ENCODE measurements around the gene MAP3K7. TPM values are rescaled to one million over a fixed set of nuclear protein-coding genes. Genes with fewer than 3 reads are reported as not detected.
"Not testable (repeated sequence)": the region's sequence is repeated elsewhere in the genome, so short reads cannot be mapped to it uniquely, and the experiment has no call there.

Gene MAP3K7
- total and polyA plus RNA-seq, 5 donors from 2014 or later = 21.1 to 27.9 (median 24.6) TPM

DNA sequence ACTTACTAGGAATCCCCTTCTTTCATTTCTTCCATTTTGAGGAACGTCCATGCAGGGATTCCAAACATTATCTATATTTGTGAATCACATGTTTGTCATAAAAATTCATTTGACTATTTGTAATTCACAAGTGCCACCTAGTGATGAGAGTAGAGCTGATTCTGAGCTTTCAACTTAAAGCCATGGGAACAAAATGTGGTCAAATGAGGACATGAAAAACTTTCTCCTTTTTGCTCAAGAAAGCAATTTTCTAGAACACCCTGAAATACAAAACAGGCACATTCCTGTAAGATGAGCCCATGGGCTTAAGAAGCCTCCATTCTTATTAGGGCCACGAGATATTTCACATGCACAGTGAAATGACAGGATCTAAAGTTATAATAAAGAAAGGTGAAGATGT is 12.3 kb downstream of the MAP3K7 start:
- Mint-ChIP-seq H3K27ac (no peak overlapping the region), H3K36me3 (peaks cover 6% of the 10 kb centered on the region), H3K27me3 (no peaks in the 10 kb centered on the region), H3K4me1 (peaks cover 17 to 33% (median 22%) of the 10 kb centered on the region in 4 donors), H3K4me3 (no peak overlapping the region), H3K9me3 (no peaks in the 10 kb centered on the region)
- H3K36me3 ChIP-seq (ENCODE audit: control insufficient read depth, insufficient read depth, low read length) = peaks cover 13% of the 10 kb centered on the region
- no peak overlapping the region for H3K27ac ChIP-seq (ENCODE audit: insufficient read depth, low read length, poor library complexity, severe bottlenecking)
- ATAC-seq (ENCODE audit: low read depth in 2 of 2) = no peak
- DNase-seq = peak in 1 of 3 donors; percentile 26
- no peaks in the 10 kb centered on the region for H3K27me3 ChIP-seq (ENCODE audit: control insufficient read depth, insufficient read depth, low read length)
- no peaks in the 10 kb centered on the region for H3K9me3 ChIP-seq (ENCODE audit: control insufficient read depth in 2 of 2, low read length in 2 of 2)
- no peak overlapping the region for H3K4me3 ChIP-seq (ENCODE audit: low read depth, low read length)
- peaks cover 4% of the 10 kb centered on the region for H3K4me1 ChIP-seq (ENCODE audit: control insufficient read depth, insufficient read depth, low read length, poor library complexity, severe bottlenecking)

DNA sequence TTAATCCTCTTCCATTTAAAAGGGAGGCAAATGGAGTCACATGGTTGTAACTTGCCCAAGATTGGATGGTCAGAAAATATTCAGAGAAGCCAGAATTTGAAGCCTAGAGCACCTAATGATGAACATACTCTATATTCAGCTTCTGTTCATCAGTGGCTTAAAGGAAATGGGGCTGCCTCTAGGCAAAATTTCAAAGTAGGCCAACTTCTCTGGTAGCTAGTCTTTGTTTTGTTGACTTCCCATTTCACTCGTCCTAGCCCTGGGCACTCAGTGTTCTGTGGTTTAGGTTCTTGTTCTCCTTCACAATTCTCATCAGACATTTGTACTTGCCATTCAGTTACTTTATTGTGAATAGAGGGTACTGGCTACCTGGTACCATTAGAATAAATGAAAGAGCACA is 13.2 kb downstream of the MAP3K7 start:
- Histone ChIP-seq H3K36me3 (ENCODE audit: control insufficient read depth, insufficient read depth, low read length) (peaks cover 17% of the 10 kb centered on the region), H3K27ac (ENCODE audit: insufficient read depth, low read length, poor library complexity, severe bottlenecking) (no peak overlapping the region), H3K4me1 (ENCODE audit: control insufficient read depth, insufficient read depth, low read length, poor library complexity, severe bottlenecking) (peaks cover 4% of the 10 kb centered on the region), H3K4me3 (ENCODE audit: low read depth, low read length) (no peak overlapping the region), H3K27me3 (ENCODE audit: control insufficient read depth, insufficient read depth, low read length) (no peaks in the 10 kb centered on the region), H3K9me3 (ENCODE audit: control insufficient read depth in 2 of 2, low read length in 2 of 2) (no peaks in the 10 kb centered on the region)
- peaks cover 14% of the 10 kb centered on the region for H3K36me3 Mint-ChIP-seq
- DNase-seq (no peak), ATAC-seq (ENCODE audit: low read depth in 2 of 2) (no peak)
- H3K4me3 Mint-ChIP-seq = no peak overlapping the region
- no peaks in the 10 kb centered on the region for H3K9me3 Mint-ChIP-seq
- no peaks in the 10 kb centered on the region for H3K27me3 Mint-ChIP-seq
- H3K27ac Mint-ChIP-seq = peak overlapping the region in 1 of 3 donors; percentile 6
- H3K4me1 Mint-ChIP-seq = peaks cover 8 to 27% (median 20%) of the 10 kb centered on the region in 4 donors

DNA sequence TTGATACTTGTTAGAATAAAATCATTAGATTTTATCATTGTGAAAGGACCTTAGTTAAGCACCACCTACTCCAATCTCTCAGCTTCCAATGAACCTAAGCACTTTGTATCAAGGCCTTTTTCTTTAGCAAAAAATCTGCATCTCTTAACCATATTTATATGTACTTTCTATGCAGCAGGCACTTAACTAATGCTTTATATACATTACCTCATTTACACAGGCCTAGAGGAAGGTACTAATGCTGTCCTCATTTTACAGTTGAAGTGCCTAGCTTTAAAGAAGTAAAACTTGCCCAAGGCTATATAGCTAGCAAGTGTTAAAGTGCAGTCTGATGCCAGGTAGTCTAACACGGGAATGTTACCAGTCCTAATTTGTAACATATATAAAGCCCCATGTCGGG is 14.0 kb downstream of the MAP3K7 start:
- Mint-ChIP-seq H3K9me3 (no peaks in the 10 kb centered on the region), H3K27me3 (no peaks in the 10 kb centered on the region), H3K27ac (no peak overlapping the region), H3K4me1 (peaks cover 8 to 26% (median 21%) of the 10 kb centered on the region in 4 donors), H3K4me3 (no peak overlapping the region), H3K36me3 (peaks cover 18% of the 10 kb centered on the region)
- Histone ChIP-seq H3K4me3 (ENCODE audit: low read depth, low read length) (no peak overlapping the region), H3K27ac (ENCODE audit: insufficient read depth, low read length, poor library complexity, severe bottlenecking) (no peak overlapping the region), H3K36me3 (ENCODE audit: control insufficient read depth, insufficient read depth, low read length) (peaks cover 21% of the 10 kb centered on the region), H3K4me1 (ENCODE audit: control insufficient read depth, insufficient read depth, low read length, poor library complexity, severe bottlenecking) (peaks cover 4% of the 10 kb centered on the region), H3K9me3 (ENCODE audit: control insufficient read depth in 2 of 2, low read length in 2 of 2) (no peaks in the 10 kb centered on the region), H3K27me3 (ENCODE audit: control insufficient read depth, insufficient read depth, low read length) (no peaks in the 10 kb centered on the region)
- ATAC-seq (ENCODE audit: low read depth in 2 of 2) (no peak), DNase-seq (no peak)

DNA sequence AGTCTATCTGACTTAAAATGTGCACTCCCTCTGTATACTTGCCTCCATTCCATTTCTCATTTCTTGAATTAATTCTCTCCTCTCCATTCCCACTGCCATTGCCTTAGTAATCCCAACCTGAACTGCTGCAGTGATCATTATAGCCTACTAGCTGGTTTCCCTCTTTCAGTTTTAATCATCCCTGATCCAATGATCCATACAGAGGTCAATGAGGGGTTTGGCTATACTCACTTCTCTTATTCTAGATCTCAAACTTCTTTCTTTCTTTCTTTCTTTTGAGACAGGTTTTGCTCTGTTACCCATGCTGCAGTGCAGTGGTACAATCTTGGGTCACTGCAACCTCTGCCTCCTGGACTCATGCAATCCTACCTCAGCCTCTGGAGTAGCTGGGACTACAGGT is 17.6 kb downstream of the MAP3K7 start:
- H3K36me3 ChIP-seq (ENCODE audit: control insufficient read depth, insufficient read depth, low read length) = peaks cover 18% of the 10 kb centered on the region
- Mint-ChIP-seq H3K27ac (peak overlapping the region in 1 of 3 donors; percentile 21), H3K27me3 (no peaks in the 10 kb centered on the region), H3K36me3 (peaks cover 45% of the 10 kb centered on the region), H3K9me3 (peaks cover 0 to 2% (median 0%) of the 10 kb centered on the region in 7 donors), H3K4me3 (no peak overlapping the region), H3K4me1 (peaks cover 12 to 35% (median 27%) of the 10 kb centered on the region in 4 donors)
- H3K4me3 ChIP-seq (ENCODE audit: low read depth, low read length) = no peak overlapping the region
- H3K9me3 ChIP-seq (ENCODE audit: control insufficient read depth in 2 of 2, low read length in 2 of 2) = no peaks in the 10 kb centered on the region
- H3K27me3 ChIP-seq (ENCODE audit: control insufficient read depth, insufficient read depth, low read length) = no peaks in the 10 kb centered on the region
- ATAC-seq (ENCODE audit: low read depth in 2 of 2) = no peak
- DNase-seq = no peak
- H3K4me1 ChIP-seq (ENCODE audit: control insufficient read depth, insufficient read depth, low read length, poor library complexity, severe bottlenecking) = no peaks in the 10 kb centered on the region
- peak overlapping the region; percentile 18 for H3K27ac ChIP-seq (ENCODE audit: insufficient read depth, low read length, poor library complexity, severe bottlenecking)

DNA sequence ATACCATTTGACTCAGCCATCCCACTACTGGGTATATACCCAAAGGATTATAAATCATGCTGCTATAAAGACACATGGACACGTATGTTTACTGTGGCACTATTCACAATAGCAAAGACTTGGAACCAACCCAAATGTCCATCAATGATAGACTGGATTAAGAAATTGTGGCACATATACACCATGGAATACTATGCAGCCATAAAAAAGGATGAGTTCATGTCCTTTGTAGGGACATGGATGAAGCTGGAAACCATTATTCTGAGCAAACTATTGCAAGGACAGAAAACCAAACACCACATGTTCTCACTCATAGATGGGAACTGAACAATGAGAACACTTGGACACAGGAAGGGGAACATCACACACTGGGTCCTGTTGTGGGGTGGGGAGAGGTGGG is 19.2 kb downstream of the MAP3K7 start:
- H3K27me3 Mint-ChIP-seq; H3K4me1 ChIP-seq (ENCODE audit: control insufficient read depth, insufficient read depth, low read length, poor library complexity, severe bottlenecking); DNase-seq; H3K9me3 Mint-ChIP-seq; H3K4me3 ChIP-seq (ENCODE audit: low read depth, low read length); H3K4me3 Mint-ChIP-seq; H3K9me3 ChIP-seq (ENCODE audit: control insufficient read depth in 2 of 2, low read length in 2 of 2); H3K27ac Mint-ChIP-seq; H3K27me3 ChIP-seq (ENCODE audit: control insufficient read depth, insufficient read depth, low read length); ATAC-seq (ENCODE audit: low read depth in 2 of 2); H3K27ac ChIP-seq (ENCODE audit: insufficient read depth, low read length, poor library complexity, severe bottlenecking): not testable (repeated sequence)
- peaks cover 18% of the 10 kb centered on the region for H3K36me3 ChIP-seq (ENCODE audit: control insufficient read depth, insufficient read depth, low read length)
- Mint-ChIP-seq H3K36me3 (peaks cover 60% of the 10 kb centered on the region), H3K4me1 (peaks cover 14 to 42% (median 28%) of the 10 kb centered on the region in 4 donors)

DNA sequence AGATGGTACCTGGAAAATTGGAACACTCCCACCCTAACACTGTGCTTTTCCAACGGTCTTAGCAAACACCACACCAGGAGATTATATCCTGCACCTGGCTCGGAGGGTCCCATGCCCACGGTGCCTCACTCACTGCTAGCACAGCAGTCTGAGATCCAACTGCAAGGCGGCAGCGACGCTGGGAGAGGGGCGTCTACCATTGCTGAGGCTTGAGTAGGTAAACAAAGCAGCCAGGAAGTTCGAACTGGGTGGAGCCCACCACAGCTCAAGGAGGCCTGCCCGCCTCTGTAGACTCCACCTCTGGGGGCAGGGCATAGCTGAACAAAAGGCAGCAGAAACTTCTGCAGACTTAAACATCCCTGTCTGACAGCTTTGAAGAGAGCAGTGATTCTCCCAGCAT is 24.5 kb downstream of the MAP3K7 start:
- H3K27me3 Mint-ChIP-seq; H3K9me3 Mint-ChIP-seq; ATAC-seq (ENCODE audit: low read depth in 2 of 2); H3K4me3 ChIP-seq (ENCODE audit: low read depth, low read length); H3K27me3 ChIP-seq (ENCODE audit: control insufficient read depth, insufficient read depth, low read length); H3K9me3 ChIP-seq (ENCODE audit: control insufficient read depth in 2 of 2, low read length in 2 of 2); H3K27ac ChIP-seq (ENCODE audit: insufficient read depth, low read length, poor library complexity, severe bottlenecking): not testable (repeated sequence)
- H3K27ac Mint-ChIP-seq = peak overlapping the region; percentile 76 to 89 (median 83)
- Histone ChIP-seq H3K36me3 (ENCODE audit: control insufficient read depth, insufficient read depth, low read length) (peaks cover 23% of the 10 kb centered on the region), H3K4me1 (ENCODE audit: control insufficient read depth, insufficient read depth, low read length, poor library complexity, severe bottlenecking) (peaks cover 17% of the 10 kb centered on the region)
- H3K4me3 Mint-ChIP-seq = peak overlapping the region; percentile 36 to 80 (median 64)
- peaks cover 67% of the 10 kb centered on the region for H3K36me3 Mint-ChIP-seq
- peaks cover 27 to 48% (median 34%) of the 10 kb centered on the region in 4 donors for H3K4me1 Mint-ChIP-seq
- peak in 2 of 3 donors; percentile 44 to 56 for DNase-seq

DNA sequence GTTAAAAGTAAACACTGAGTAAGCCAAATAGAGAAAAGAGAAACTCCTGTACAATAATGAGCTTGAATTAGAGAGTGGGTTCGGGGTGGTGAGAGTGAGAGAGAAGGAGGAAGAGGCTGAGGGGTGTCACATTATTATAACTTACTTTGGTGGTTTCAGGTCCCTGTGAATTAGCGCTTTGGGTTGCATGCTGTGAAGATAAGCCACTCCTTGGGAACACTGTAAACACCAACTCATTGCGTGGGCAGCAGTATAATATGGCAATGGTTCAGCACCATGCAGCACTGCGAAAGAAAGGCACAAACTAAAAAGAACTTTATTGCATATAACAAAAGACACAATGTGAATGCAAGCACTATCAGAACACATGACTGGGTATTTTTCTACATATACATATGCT is 26.9 kb downstream of the MAP3K7 start:
- Mint-ChIP-seq H3K9me3 (peaks cover 0 to 5% (median 0%) of the 10 kb centered on the region in 7 donors), H3K27ac (peak overlapping the region in 2 of 3 donors; percentile 9 to 42), H3K36me3 (peaks cover 61% of the 10 kb centered on the region), H3K4me1 (peaks cover 28 to 36% (median 29%) of the 10 kb centered on the region in 4 donors), H3K27me3 (no peaks in the 10 kb centered on the region), H3K4me3 (no peak overlapping the region)
- DNase-seq (no peak), ATAC-seq (ENCODE audit: low read depth in 2 of 2) (no peak)
- no peak overlapping the region for H3K4me3 ChIP-seq (ENCODE audit: low read depth, low read length)
- no peaks in the 10 kb centered on the region for H3K27me3 ChIP-seq (ENCODE audit: control insufficient read depth, insufficient read depth, low read length)
- peaks cover 39% of the 10 kb centered on the region for H3K36me3 ChIP-seq (ENCODE audit: control insufficient read depth, insufficient read depth, low read length)
- H3K9me3 ChIP-seq (ENCODE audit: control insufficient read depth in 2 of 2, low read length in 2 of 2) = no peaks in the 10 kb centered on the region
- H3K27ac ChIP-seq (ENCODE audit: insufficient read depth, low read length, poor library complexity, severe bottlenecking) = no peak overlapping the region
- peaks cover 17% of the 10 kb centered on the region for H3K4me1 ChIP-seq (ENCODE audit: control insufficient read depth, insufficient read depth, low read length, poor library complexity, severe bottlenecking)

DNA sequence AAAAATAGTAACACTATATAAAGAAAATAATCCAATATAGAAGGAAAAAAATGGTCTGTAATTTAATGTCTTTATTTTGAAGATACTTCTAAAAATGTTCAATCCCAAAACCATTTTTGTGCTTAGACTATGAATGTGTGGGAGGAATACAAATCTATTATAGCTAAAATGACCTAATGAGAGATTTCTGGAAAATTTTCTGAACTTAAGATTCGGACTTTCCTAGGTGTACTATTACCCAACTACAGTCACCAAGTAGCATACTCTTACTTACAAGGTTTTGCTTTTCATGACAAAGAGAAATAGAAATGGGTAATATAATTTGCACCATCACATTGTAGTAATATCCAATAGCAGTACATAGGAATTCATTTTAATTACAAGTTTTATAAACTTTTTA is 29.9 kb downstream of the MAP3K7 start:
- DNase-seq (no peak), ATAC-seq (ENCODE audit: low read depth in 2 of 2) (no peak)
- Mint-ChIP-seq H3K36me3 (peaks cover 53% of the 10 kb centered on the region), H3K27me3 (no peaks in the 10 kb centered on the region), H3K4me3 (no peak overlapping the region), H3K27ac (no peak overlapping the region), H3K4me1 (peaks cover 9 to 21% (median 10%) of the 10 kb centered on the region in 4 donors), H3K9me3 (peaks cover 0 to 1% (median 0%) of the 10 kb centered on the region in 7 donors)
- Histone ChIP-seq H3K27ac (ENCODE audit: insufficient read depth, low read length, poor library complexity, severe bottlenecking) (no peak overlapping the region), H3K4me1 (ENCODE audit: control insufficient read depth, insufficient read depth, low read length, poor library complexity, severe bottlenecking) (peaks cover 7% of the 10 kb centered on the region), H3K9me3 (ENCODE audit: control insufficient read depth in 2 of 2, low read length in 2 of 2) (no peaks in the 10 kb centered on the region), H3K27me3 (ENCODE audit: control insufficient read depth, insufficient read depth, low read length) (no peaks in the 10 kb centered on the region), H3K4me3 (ENCODE audit: low read depth, low read length) (no peak overlapping the region), H3K36me3 (ENCODE audit: control insufficient read depth, insufficient read depth, low read length) (peaks cover 63% of the 10 kb centered on the region)

Measured in CD4-positive, CD25-positive, alpha-beta regulatory T cell (primary cell).